ENCODE measurements around the gene ABCC3.

ABCC3 gene

DNA sequence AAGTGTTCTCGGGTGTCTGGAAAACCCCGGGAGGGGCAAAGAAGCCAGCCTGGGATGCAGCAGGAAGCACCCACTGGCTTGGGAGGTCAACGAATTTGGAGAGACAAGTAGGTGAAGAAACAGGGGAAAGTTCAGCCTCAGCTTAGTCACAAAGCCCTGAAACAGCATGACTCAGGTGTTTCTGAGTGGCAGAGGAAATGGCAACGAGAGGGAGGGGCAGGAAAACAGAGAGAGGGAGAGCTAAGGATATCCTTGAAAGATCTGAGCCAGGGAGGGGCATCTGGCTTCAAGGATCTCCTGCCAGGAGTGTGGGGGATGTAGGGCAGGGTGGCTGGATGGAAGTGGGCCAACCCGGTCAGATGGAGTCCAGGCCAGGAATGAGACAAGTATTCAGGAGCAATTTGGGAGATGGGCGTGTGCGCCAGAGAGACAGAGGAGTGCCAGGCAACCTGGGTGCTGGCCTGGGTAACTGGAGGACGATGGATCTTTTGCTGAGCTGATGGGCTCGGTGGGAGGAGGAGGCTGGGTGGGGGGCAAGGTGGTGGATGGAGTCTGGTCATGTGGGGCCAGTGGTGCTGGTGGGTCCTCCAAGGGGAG, 27.2 kb downstream of the ABCC3 start:
- peak; percentile 66 for DNase-seq (ENCODE audit: low read depth)
- no peak overlapping the region for H3K4me3 ChIP-seq (ENCODE audit: low read depth, low read length)

- no peak for DNase-seq (ENCODE audit: low read depth)
- H3K4me3 ChIP-seq (ENCODE audit: low read depth, low read length): no peak overlapping the region
Measured at GRCh38 chr17:50662632-50663225, 28.0 kb downstream of the ABCC3 start.

DNA sequence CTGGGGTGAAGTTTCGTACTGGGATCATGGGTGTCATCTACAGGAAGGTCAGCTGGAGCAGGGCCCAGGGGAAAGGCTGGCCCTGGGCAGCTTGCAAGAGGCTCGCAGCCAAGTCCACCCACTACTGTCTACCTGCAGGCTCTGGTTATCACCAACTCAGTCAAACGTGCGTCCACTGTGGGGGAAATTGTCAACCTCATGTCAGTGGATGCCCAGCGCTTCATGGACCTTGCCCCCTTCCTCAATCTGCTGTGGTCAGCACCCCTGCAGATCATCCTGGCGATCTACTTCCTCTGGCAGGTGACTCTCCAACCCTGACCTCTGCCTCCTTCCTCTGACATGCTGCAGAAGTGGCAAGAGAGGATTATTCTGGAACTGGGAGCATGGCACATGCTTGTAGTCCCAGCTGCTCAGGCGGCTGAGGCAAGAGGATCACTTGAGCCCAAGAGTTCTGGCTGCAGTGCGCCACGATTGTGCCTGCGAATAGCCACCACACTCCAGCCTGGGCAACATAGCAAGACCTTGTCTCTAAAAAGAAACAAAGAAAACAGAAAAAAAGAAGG, 29.2 kb downstream of the ABCC3 start:
- no peak overlapping the region for H3K4me3 ChIP-seq (ENCODE audit: low read depth, low read length)
- no peak for DNase-seq (ENCODE audit: low read depth)

DNA sequence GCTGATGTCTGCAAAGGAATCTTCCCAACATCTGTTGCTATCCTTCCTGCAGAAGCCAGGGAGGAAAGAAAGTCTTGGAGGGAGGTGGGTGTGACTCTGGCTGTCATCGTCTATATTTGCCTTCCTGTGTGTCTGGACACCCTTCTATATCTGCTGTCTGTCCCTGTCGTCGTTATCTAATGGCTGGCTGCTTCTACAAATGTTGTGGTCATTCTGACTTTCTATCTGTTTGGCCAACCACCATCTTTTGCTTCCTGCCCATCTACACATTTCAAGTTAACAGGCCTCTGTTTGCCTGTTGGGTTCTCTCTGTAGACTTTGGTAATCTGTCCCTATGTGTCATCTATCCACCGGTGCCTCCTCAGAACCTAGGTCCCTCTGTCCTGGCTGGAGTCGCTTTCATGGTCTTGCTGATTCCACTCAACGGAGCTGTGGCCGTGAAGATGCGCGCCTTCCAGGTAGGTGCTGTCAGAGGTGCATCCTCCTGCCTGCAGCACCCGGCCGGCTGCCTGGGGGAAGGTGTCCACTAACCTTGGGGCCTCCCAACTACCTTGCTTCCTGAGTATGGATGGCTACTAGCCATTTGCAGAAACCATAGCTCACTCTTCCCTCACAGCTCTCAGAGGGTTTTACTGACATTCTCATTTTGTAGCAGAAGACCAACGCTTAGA, 30.2 kb downstream of the ABCC3 start:
- DNase-seq (ENCODE audit: low read depth): no peak
- no peak overlapping the region for H3K4me3 ChIP-seq (ENCODE audit: low read depth, low read length)

- DNase-seq (ENCODE audit: low read depth): no peak
- H3K4me3 ChIP-seq (ENCODE audit: low read depth, low read length): no peak overlapping the region
Measured at GRCh38 chr17:50665838-50666237, 31.2 kb downstream of the ABCC3 start.

GRCh38 chr17:50666316-50666715, 31.6 kb downstream of the ABCC3 start:
- H3K4me3 ChIP-seq (ENCODE audit: low read depth, low read length): no peak overlapping the region
- DNase-seq (ENCODE audit: low read depth): no peak

GRCh38 chr17:50667259-50668024, 32.8 kb downstream of the ABCC3 start:
- H3K4me3 ChIP-seq (ENCODE audit: low read depth, low read length): no peak overlapping the region
- DNase-seq (ENCODE audit: low read depth): no peak

DNA sequence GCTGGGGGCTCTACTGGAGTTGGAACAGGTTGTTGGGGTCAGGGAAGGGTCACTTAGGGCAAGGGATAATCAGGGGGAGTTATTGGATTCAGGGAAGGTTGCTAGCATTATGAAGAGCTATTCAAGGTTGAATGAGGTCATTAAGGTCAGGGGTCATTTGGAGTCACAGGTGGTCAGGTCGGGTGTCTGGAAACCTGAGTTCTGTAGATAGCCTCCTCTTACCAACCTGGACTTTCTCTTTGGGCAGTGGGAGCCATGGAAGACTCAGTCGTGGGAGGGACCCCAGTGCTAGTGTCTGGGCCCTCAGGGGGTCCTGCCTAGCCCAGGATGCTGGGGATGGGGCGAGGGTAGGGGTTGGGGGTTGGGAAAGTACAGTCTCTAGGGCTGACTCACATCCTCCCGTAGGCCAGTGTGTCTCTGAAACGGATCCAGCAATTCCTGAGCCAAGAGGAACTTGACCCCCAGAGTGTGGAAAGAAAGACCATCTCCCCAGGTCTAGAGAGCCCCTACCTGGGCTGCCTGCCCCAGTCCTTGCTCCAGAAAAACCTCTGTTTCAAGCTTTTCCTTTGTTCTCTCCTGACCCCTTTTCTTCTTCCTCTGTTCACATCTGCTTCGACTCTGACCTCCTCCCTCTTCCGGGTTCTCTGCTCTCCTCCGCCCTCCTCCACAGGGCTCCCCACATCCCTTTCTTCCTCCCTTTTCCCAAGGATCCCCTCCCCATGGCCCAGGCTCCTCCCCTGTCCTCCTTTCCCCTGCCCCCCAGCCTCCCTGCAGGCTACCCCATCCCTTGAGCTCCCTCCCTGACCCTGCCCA, 33.5 kb downstream of the ABCC3 start:
- DNase-seq (ENCODE audit: low read depth): no peak
- no peak overlapping the region for H3K4me3 ChIP-seq (ENCODE audit: low read depth, low read length)

DNA sequence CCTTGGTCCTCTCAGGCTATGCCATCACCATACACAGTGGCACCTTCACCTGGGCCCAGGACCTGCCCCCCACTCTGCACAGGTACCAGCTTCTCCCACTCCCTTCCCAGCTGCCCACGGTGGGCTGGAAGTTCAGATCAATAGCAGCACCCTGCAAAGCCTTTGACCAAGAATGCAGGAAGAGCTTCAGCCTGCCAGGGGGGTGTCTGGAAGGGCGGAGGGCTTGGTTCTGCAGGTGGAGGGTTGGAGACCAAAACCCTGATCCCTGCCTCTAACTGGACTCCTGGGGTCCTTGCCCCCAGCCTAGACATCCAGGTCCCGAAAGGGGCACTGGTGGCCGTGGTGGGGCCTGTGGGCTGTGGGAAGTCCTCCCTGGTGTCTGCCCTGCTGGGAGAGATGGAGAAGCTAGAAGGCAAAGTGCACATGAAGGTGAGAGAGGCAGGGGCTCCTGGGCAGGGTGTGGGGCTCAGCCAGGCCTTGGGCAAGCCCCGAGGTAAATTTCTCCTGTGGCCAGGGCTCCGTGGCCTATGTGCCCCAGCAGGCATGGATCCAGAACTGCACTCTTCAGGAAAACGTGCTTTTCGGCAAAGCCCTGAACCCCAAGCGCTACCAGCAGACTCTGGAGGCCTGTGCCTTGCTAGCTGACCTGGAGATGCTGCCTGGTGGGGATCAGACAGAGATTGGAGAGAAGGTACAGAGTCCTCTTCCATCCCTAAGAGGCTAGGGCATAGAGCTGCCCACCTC, 34.3 kb downstream of the ABCC3 start:
- H3K4me3 ChIP-seq (ENCODE audit: low read depth, low read length): no peak overlapping the region
- DNase-seq (ENCODE audit: low read depth): no peak

- no peak overlapping the region for H3K4me3 ChIP-seq (ENCODE audit: low read depth, low read length)
- no peak for DNase-seq (ENCODE audit: low read depth)
Measured at GRCh38 chr17:50672071-50672470, 37.4 kb downstream of the ABCC3 start.

GRCh38 chr17:50672831-50673551, 38.3 kb downstream of the ABCC3 start:
- H3K4me3 ChIP-seq (ENCODE audit: low read depth, low read length): no peak overlapping the region
- no peak for DNase-seq (ENCODE audit: low read depth)

- H3K4me3 ChIP-seq (ENCODE audit: low read depth, low read length): no peak overlapping the region
- DNase-seq (ENCODE audit: low read depth): no peak
Measured at GRCh38 chr17:50675190-50675589, 40.5 kb downstream of the ABCC3 start.

- no peak for DNase-seq (ENCODE audit: low read depth)
- no peak overlapping the region for H3K4me3 ChIP-seq (ENCODE audit: low read depth, low read length)
Measured at GRCh38 chr17:50675627-50676026, 40.9 kb downstream of the ABCC3 start.

GRCh38 chr17:50676065-50676975, 41.6 kb downstream of the ABCC3 start:
- DNase-seq (ENCODE audit: low read depth): no peak
- no peak overlapping the region for H3K4me3 ChIP-seq (ENCODE audit: low read depth, low read length)

GRCh38 chr17:50677851-50678375, 43.2 kb downstream of the ABCC3 start:
- DNase-seq (ENCODE audit: low read depth): no peak
- H3K4me3 ChIP-seq (ENCODE audit: low read depth, low read length): no peak overlapping the region

DNA sequence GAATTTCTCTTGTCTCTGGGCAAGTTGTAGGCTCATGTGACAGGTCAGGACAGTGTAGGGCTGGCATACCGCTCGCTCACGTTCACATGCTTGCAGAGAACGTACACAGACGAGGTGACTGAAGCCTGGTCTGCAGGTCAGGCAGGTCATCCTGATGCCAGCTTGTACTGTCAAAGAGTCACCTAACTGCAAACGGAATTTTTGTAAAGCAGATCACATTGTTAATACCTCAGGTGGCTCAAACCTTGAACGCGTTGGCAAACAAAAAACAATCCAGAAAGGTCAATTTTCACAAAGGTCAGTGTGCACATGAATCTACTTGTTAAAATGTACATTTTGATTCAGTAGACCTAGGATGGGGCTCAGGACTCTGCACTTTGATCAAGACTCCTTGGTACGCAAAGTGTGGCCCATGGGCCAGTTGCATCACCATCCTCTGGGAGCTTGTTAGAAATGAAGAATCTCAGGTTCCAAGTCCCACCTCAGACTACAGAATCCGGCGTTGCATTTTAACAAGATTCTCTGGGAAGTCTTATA, 44.4 kb downstream of the ABCC3 start:
- no peak overlapping the region for H3K4me3 ChIP-seq (ENCODE audit: low read depth, low read length)
- no peak for DNase-seq (ENCODE audit: low read depth)

DNA sequence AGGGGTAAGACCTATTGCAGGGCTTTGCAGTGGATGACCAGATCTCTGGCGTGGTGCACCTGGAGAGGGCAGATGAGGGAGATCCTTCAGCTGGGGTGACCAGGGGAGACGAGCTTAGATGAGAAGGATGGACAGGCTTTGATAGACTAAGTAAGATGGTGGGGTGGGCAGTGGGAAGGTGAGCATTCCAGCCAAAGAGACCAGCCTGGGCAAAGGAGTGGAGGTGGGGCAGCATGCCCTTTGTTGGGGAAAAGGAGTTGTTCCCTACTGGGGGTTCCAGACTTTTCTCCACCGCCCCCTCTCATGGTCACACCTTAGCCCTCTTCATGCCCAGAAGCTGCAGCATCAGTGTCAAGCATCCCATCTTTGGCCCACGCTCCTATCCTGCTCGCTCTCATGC, 45.4 kb downstream of the ABCC3 start:
- DNase-seq (ENCODE audit: low read depth): no peak
- H3K4me3 ChIP-seq (ENCODE audit: low read depth, low read length): no peak overlapping the region

Measured in skeletal muscle cell (primary cell).